HL-60 (cell line): ENCODE results near the gene KRTAP5-6.
"Not testable (repeated sequence)": the region's sequence is repeated elsewhere in the genome, so short reads cannot be mapped to it uniquely, and the experiment has no call there.

ENCODE experiments used
- CTCF ChIP-seq: IDR thresholded peaks from one replicate; pipeline ENCODE4 v1.5.1; 2011; ENCODE audit warnings: low read length, control low read depth, inconsistent platforms; ENCODE audit not compliant: insufficient read depth
- GABPA ChIP-seq: IDR thresholded peaks from 2 replicates; pipeline ENCODE4 v1.6.1; 2012; ENCODE audit warnings: low read depth
- POLR2AphosphoS5 ChIP-seq: IDR thresholded peaks from 2 replicates; pipeline ENCODE4 v1.6.1; 2012; ENCODE audit warnings: low read depth

GRCh38 chr11:1686220-1686619 is 10.8 kb upstream of the KRTAP5-6 start:
- TF ChIP-seq CTCF, POLR2AphosphoS5, GABPA: not testable (repeated sequence)
